Psoas muscle (tissue), 8 donors: ENCODE results near the gene NUP98. TPM values are rescaled to one million over a fixed set of nuclear protein-coding genes. Genes with fewer than 3 reads are reported as not detected.

Experiments used
- ATAC-seq, 4 donors: fragments of 200-7000 bp; cut with Tn5 transposase; one replicate each; pipeline ENCODE4 v1.9.1; 2020; ENCODE audit warnings: moderate library complexity in 3 of 4, mild to moderate bottlenecking in 2 of 4
- DNase-seq, 2 donors: peaks; one replicate each; pipeline ENCODE4 v3.0.0-alpha.2; 2020
- H3K27ac ChIP-seq: fragments of 200-600 bp; one replicate; pipeline ENCODE4 v1.8.0; 2022
- H3K27me3 ChIP-seq, 3 donors: fragments of 200-600 bp in 1 of 3; one replicate each; pipeline versions ENCODE4 v1.6.1 to v1.8.0; 2013 to 2022; ENCODE audit warnings: low read length in 2 of 3, mild to moderate bottlenecking in 2 of 3, moderate library complexity in 1 of 3; ENCODE audit not compliant: insufficient read depth in 3 of 3
- H3K36me3 ChIP-seq, 2 donors: fragments of 200-600 bp in 1 of 2; one replicate each; pipeline versions ENCODE4 v1.6.1 to v1.8.0; 2013 to 2022; ENCODE audit warnings: low read depth in 1 of 2, mild to moderate bottlenecking in 1 of 2, moderate library complexity in 1 of 2; ENCODE audit not compliant: insufficient read depth in 1 of 2
- H3K4me1 ChIP-seq: fragments of 200-600 bp; one replicate; pipeline ENCODE4 v1.8.0; 2022
- H3K4me3 ChIP-seq: fragments of 200-600 bp; one replicate; pipeline ENCODE4 v1.8.0; 2022; ENCODE audit warnings: mild to moderate bottlenecking
- H3K9me3 ChIP-seq: fragments of 200-600 bp; one replicate; pipeline ENCODE4 v1.8.0; 2022
- WGBS, 3 donors: extraction: QIAGEN DNeasy Blood & Tissue Kit; methylation state at CpG; one replicate each; pipeline versions ENCODE4 v1.1.6 to v1.1.7; 2013; 5-methylcytosine and 5-hydroxymethylcytosine counted together
- intact Hi-C, 2 donors: fragments of 100-400 bp; cut with DNase I; formaldehyde crosslinking; loops; one replicate each; pipeline versions ENCODE4 v1.11.0 to v1.14.2; 2022
- polyA plus RNA-seq, 3 donors: library from polyadenylated mRNA; stranded (reverse); fragments of 200-250 nt; gene quantifications; one replicate each; pipeline ENCODE4 v1.2.3, GENCODE V29; 2013
- total RNA-seq, 4 donors: library from RNA; stranded (reverse); fragmentation: NEBNext Ultra II Directional in 2 of 4; extraction: Animal tissue kit (Norgen Biotek cat#: 25700) in 2 of 4; gene quantifications; one replicate each; pipeline versions ENCODE4 v1.2.1 to v1.2.4, GENCODE V29; 2021 to 2023
- TF ChIP-seq, protein P1 (sequence below): fragments of 200-600 bp; IDR thresholded peaks from one replicate; pipeline ENCODE4 v1.8.0; 2022; ENCODE audit warnings: antibody characterized with exemption
- donor health status: healthy with polysubstance abuse.
- donor health status: DM: no; HTN: no; CAD: no; lungs with moderate emphysema.
- donor health status: Bipolar disorder and iron deficiency.
- donor health status: healthy.
- donor health status: DM: yes; HTN: yes; CAD: no.
- donor health status: DM: no; HTN: no; CAD: no.
- donor health status: DM: no; HTN: no; CAD: no.
- donor health status: DM: yes; HTN: yes; CAD: no.

NUP98 gene
- total and polyA plus RNA-seq, 7 donors = 25.9 to 85.1 (median 59.3) TPM

DNA sequence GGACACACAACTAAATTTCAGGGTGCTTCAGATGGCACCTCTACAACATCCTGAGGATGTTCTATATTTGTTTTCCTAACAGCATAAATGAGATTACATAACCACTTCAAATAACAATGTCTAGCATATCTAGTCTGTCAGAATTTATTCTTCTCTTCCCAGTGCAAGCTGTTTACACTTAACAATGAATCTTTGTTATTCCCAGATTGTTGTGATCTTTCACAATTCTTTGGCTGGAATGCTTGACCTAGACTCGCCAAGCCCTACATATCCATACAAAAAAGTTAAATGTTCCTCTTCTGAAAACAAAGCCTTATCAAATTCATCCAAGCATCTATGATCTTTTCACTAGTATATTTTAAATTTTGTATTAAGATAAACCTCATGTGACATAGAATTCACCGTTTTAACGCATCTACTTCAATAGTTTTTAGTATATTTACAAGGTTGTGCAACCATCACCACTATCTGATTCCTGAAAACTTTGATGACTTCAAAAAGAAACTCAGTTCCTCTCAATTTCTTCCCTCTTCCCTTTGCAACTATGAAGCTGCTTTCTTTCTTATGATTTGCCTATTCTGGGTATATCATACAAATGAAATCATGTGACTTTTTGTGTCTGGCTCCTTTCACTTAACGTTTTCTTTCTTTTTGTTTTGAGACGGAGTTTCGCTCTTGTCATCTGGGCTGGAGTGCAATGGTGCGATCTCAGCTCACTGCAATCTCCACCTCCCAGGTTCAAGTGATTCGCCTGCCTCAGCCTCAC is 64.5 kb downstream of the NUP98 start:
- no peak for DNase-seq
- Histone ChIP-seq H3K27ac (no peak overlapping the region), H3K4me1 (no peaks in the 10 kb centered on the region), H3K36me3 (peaks cover 13 to 96% of the 10 kb centered on the region in 2 donors), H3K9me3 (no peaks in the 10 kb centered on the region), H3K4me3 (no peak overlapping the region), H3K27me3 (no peaks in the 10 kb centered on the region)
- ATAC-seq = no peak
- TF ChIP-seq, protein P1, sequence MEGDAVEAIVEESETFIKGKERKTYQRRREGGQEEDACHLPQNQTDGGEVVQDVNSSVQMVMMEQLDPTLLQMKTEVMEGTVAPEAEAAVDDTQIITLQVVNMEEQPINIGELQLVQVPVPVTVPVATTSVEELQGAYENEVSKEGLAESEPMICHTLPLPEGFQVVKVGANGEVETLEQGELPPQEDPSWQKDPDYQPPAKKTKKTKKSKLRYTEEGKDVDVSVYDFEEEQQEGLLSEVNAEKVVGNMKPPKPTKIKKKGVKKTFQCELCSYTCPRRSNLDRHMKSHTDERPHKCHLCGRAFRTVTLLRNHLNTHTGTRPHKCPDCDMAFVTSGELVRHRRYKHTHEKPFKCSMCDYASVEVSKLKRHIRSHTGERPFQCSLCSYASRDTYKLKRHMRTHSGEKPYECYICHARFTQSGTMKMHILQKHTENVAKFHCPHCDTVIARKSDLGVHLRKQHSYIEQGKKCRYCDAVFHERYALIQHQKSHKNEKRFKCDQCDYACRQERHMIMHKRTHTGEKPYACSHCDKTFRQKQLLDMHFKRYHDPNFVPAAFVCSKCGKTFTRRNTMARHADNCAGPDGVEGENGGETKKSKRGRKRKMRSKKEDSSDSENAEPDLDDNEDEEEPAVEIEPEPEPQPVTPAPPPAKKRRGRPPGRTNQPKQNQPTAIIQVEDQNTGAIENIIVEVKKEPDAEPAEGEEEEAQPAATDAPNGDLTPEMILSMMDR = no peak
- intact Hi-C loops = no loop called here
- WGBS, 3 donors = 87 to 93% (median 93%) methylated on average over 8 of the region's 8 CpGs

DNA sequence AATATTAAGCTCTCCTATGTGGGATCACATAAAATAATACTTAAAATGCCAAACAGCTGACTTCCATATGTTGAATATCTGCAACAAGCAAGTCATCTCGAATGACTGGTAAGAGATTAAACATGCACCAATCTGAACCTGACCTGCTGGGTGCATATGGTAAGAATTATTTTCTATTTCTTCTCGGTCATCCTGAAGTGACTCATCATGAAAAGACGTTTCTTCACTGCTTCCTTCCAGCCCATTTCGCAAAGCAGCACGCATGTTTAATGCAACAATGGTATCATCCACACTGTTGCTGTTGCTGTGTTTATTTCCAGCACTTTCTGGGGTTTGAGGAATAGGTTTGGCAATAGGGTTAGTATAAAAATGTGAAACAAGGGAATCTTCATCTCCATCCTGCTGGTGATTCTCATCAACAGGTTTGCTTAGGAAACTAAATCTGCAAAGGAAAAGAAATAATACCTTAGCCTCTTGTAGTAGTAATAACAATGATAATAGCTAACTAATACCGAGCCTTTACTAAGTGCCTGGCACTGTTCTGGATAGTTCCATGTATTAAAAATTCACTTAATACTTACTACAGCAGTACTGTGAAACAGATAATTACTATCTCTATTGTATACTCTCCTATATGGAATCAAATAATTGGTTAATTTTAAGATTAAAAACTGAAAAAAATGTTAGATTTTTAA is 74.2 kb downstream of the NUP98 start:
- peak overlapping the region; percentile 34 for H3K27ac ChIP-seq
- ATAC-seq = peak; percentile 62 to 83 (median 76)
- H3K36me3 ChIP-seq = peaks cover 7 to 99% of the 10 kb centered on the region in 2 donors
- no peak for DNase-seq
- H3K4me1 ChIP-seq = no peaks in the 10 kb centered on the region
- TF ChIP-seq, protein P1 = no peak
- intact Hi-C loops = no loop called here
- H3K9me3 ChIP-seq = no peaks in the 10 kb centered on the region
- H3K27me3 ChIP-seq = no peaks in the 10 kb centered on the region
- no peak overlapping the region for H3K4me3 ChIP-seq
- 70 to 72% (median 71%) methylated on average over 6 of the region's 6 CpGs for WGBS, 3 donors

DNA sequence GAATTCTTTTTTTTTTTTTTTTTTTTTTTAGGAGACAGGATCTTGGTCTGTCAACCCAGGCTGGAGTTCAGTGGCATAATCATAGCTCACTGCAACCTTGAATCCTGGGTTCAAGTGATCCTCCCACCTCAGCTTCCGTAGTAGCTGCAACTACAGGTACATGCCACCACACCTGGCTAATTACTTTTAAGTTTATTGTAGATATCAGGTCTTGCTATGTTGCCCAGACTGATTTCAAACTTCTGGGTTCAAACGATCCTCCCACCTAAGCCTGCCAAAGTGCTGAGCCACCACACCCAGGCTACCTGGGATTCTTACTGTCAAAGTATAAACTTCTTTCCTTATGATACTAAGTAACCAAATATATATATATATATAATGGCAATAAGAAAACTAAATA is 75.3 kb downstream of the NUP98 start:
- WGBS, 3 donors = 87 to 94% (median 87%) methylated on average over 2 of the region's 2 CpGs
- Histone ChIP-seq H3K9me3 (no peaks in the 10 kb centered on the region), H3K4me3 (no peak overlapping the region), H3K36me3 (peaks cover 12 to 99% of the 10 kb centered on the region in 2 donors), H3K27ac (peak overlapping the region; percentile 34), H3K27me3 (no peaks in the 10 kb centered on the region), H3K4me1 (no peaks in the 10 kb centered on the region)
- TF ChIP-seq, protein P1 = no peak
- DNase-seq (no peak), ATAC-seq (no peak)
- intact Hi-C loops = no loop called here

DNA sequence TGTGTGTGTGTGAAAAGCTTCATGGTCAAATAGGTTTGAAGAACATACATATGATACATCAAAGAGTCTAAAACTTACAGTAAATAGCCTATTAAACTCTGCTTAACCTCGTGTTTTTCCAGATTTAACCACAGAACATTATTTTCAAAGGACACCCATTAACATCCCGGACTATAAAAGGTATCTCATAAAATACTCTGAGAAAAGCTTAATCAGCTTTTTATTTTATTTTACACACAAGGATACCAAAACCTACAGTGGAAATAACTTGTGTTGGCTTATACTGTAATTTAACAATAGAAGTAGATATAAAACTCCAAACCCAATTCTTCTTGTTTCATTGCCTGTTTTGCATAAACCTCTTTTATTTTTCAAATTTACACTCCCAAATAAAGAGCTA is 76.4 kb downstream of the NUP98 start:
- H3K27me3 ChIP-seq = no peaks in the 10 kb centered on the region
- intact Hi-C loops = no loop called here
- 94 to 97% (median 96%) methylated on average over 2 of the region's 2 CpGs for WGBS, 3 donors
- no peak overlapping the region for H3K4me3 ChIP-seq
- H3K9me3 ChIP-seq = no peaks in the 10 kb centered on the region
- ATAC-seq = no peak
- TF ChIP-seq, protein P1 = no peak
- peaks cover 15 to 99% of the 10 kb centered on the region in 2 donors for H3K36me3 ChIP-seq
- DNase-seq = no peak
- H3K4me1 ChIP-seq = no peaks in the 10 kb centered on the region
- H3K27ac ChIP-seq = no peak overlapping the region
